HepG2 (cell line): ENCODE results near the gene ANTKMT.

Experiments used
- FOXK2 ChIP-seq: fragments of 450-650 bp; IDR thresholded peaks from 2 replicates; pipeline ENCODE4 v1.6.1; 2016
- MXI1 ChIP-seq: IDR thresholded peaks from 3 replicates; pipeline ENCODE4 v1.6.1; 2012; ENCODE audit warnings: low read depth, low read length, inconsistent platforms, borderline replicate concordance
- POLR2AphosphoS5 ChIP-seq: IDR thresholded peaks from 2 replicates; pipeline ENCODE4 v1.6.1; 2012; ENCODE audit warnings: low read depth, low read length
- YEATS4 ChIP-seq: sonication (generic); formaldehyde crosslinking; IDR thresholded peaks from 2 replicates; pipeline ENCODE4 v1.4.0; 2020; ENCODE audit warnings: missing genetic modification reagents, borderline replicate concordance

GRCh38 chr16:727291-727977 lies 6.5 kb downstream of the ANTKMT start:
- TF ChIP-seq YEATS4 (CRISPR knock-in tag): no peak
- TF ChIP-seq FOXK2: no peak
- TF ChIP-seq MXI1: no peak
- no peak for TF ChIP-seq POLR2AphosphoS5
